Measurements from ENCODE around the gene GCSH. TPM values are rescaled to one million over a fixed set of nuclear protein-coding genes. Genes with fewer than 3 reads are reported as not detected.

Gene GCSH
- total and polyA plus RNA-seq, 8 donors, result 7.4 to 18.7 (median 12.0) TPM

DNA sequence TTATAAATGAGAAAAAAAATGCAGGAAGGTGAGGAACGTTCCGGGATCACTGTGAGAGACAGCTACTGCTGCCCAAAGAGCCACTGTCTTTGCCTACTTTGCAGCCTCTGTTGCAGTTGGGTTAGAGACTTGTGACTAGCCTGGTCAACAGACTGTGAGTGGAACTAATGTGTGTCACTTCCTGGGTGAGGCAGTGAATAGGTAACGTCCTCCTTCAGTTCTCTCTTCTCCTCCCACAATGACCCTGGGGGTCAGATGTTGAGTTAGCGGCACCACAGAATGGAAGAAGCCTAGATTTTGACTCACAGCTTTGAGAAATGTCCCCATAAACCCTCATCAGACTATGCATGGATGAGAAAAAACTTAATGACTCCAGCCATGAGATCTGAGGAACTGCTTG lies 24.4 kb downstream of the GCSH start:
- ATAC-seq (no peak), DNase-seq (no peak), FAIRE-seq (no peak)
- Histone ChIP-seq H3K27ac (no peak overlapping the region), H3K4me1 (peaks cover 0 to 3% (median 0%) of the 10 kb centered on the region in 3 donors), H3K9me3 (no peaks in the 10 kb centered on the region), H3K4me3 (no peak overlapping the region), H3K27me3 (no peaks in the 10 kb centered on the region), H3K36me3 (no peaks in the 10 kb centered on the region)
- intact Hi-C loops (cut with DNase I), result no loop called here
- 76 to 81% methylated on average over 4 of the region's 4 CpGs for WGBS, 2 donors
- no peak for TF ChIP-seq CTCF (IDR thresholded peaks at IDR 0.05)

DNA sequence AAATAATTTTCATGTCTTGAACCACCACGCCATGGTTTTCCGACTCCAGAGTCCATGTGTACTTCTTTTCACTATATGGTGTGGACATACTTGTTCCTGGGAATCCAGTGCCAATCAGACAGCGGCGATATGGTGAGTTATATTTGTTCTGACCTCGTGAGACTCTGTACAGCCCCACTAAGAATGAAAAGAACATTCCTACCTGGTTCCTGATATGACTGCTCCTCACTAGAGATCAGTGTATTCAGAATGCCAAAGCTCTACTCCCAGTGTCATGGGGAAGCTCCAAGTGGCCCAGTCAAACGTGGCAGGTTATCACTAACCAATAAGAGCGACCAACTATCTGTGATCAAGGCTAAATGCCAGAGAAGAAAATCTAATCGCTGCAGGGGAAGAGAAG lies 25.2 kb downstream of the GCSH start:
- FAIRE-seq, result no peak
- Histone ChIP-seq H3K4me3 (no peak overlapping the region), H3K4me1 (no peaks in the 10 kb centered on the region), H3K27ac (no peak overlapping the region), H3K36me3 (no peaks in the 10 kb centered on the region), H3K9me3 (no peaks in the 10 kb centered on the region), H3K27me3 (no peaks in the 10 kb centered on the region)
- no peak for TF ChIP-seq CTCF (IDR thresholded peaks at IDR 0.05)
- intact Hi-C loops (cut with DNase I), result no loop called here
- ATAC-seq, result no peak
- WGBS, 2 donors, result 67 to 81% methylated on average over 7 to 8 of the region's 8 CpGs
- no peak for DNase-seq

DNA sequence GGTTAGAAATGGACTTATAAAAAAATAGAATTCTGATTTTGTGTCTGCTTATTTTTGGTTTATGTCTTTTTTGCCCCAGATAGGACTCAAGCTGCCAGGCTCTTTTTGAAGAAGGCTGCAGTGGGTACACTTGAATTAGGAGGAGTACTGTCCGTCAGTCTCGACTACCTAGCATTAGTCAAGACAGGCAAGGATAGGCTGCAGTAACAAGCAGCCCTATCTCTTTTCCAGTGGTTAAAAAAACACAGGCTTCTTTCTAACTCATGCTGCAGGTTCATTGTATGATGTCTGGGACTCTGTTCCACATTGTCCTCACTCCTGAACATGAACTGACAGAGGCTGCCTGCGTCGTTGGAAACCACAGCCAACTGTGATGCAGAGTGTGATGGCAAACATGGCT lies 27.1 kb downstream of the GCSH start:
- no peak for DNase-seq
- H3K36me3 ChIP-seq, result no peaks in the 10 kb centered on the region
- no peak overlapping the region for H3K27ac ChIP-seq
- 84 to 95% methylated on average over 4 of the region's 4 CpGs for WGBS, 2 donors
- H3K4me3 ChIP-seq, result no peak overlapping the region
- ATAC-seq, result no peak
- FAIRE-seq, result no peak
- intact Hi-C loops (cut with DNase I), result no loop called here
- H3K4me1 ChIP-seq, result no peaks in the 10 kb centered on the region
- no peak for TF ChIP-seq CTCF (IDR thresholded peaks at IDR 0.05)
- no peaks in the 10 kb centered on the region for H3K9me3 ChIP-seq
- H3K27me3 ChIP-seq, result no peaks in the 10 kb centered on the region

DNA sequence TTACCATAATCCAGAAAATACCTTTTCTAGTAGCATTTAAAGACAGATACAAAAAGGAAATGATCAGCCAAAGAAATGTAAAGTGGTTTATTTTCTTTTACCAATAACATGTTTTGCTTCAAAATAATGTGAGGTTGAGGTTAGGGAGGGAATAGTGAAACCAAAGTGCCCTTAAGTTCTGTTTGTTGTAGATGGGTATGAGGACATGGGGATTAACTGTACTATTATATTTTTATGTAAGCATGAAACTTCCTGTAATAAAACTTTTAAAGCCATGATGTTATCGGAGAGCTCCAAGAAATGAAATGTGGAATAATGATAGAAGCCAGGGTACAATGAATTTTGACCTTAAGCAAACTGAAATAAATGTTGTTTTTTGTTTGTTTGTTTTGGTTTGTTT lies 29.0 kb downstream of the GCSH start:
- DNase-seq (no peak), ATAC-seq (no peak), FAIRE-seq (no peak)
- WGBS, 2 donors, result 93 to 94% methylated on average over 1 of the region's 1 CpG
- Histone ChIP-seq H3K9me3 (no peaks in the 10 kb centered on the region), H3K4me3 (no peak overlapping the region), H3K27ac (no peak overlapping the region), H3K36me3 (no peaks in the 10 kb centered on the region), H3K27me3 (no peaks in the 10 kb centered on the region), H3K4me1 (no peaks in the 10 kb centered on the region)
- intact Hi-C loops (cut with DNase I), result no loop called here
- TF ChIP-seq CTCF (IDR thresholded peaks at IDR 0.05), result no peak

- Histone ChIP-seq H3K4me1 (no peaks in the 10 kb centered on the region), H3K27ac (no peak overlapping the region), H3K4me3 (no peak overlapping the region), H3K27me3 (no peaks in the 10 kb centered on the region), H3K36me3 (no peaks in the 10 kb centered on the region), H3K9me3 (no peaks in the 10 kb centered on the region)
- DNase-seq (no peak), FAIRE-seq (no peak), ATAC-seq (no peak)
- 75 to 76% methylated on average over 4 of the region's 4 CpGs for WGBS, 2 donors
- intact Hi-C loops (cut with DNase I), result no loop called here
- no peak for TF ChIP-seq CTCF (IDR thresholded peaks at IDR 0.05)
Measured at GRCh38 chr16:81066681-81067080, 29.5 kb downstream of the GCSH start.

All from pancreas (tissue), 10 donors.